Activated CD4-positive, CD25-positive, alpha-beta regulatory T cell treated with anti-CD3 and anti-CD28 coated beads, Interleukin-2, amount 50 U/mL, for 24 hours (primary cell): Measurements from ENCODE around the gene SNRNP35.
"Not testable (repeated sequence)": the region's sequence is repeated elsewhere in the genome, so short reads cannot be mapped to it uniquely, and the experiment has no call there.

Experiments
- ATAC-seq, 2 donors: fragments of 150-1000 bp; cut with Tn5 transposase; one replicate each; pipeline ENCODE4 v1.10.0; 2021; ENCODE audit warnings: mild to moderate bottlenecking in 1 of 2, moderate library complexity in 1 of 2

SNRNP35 gene

DNA sequence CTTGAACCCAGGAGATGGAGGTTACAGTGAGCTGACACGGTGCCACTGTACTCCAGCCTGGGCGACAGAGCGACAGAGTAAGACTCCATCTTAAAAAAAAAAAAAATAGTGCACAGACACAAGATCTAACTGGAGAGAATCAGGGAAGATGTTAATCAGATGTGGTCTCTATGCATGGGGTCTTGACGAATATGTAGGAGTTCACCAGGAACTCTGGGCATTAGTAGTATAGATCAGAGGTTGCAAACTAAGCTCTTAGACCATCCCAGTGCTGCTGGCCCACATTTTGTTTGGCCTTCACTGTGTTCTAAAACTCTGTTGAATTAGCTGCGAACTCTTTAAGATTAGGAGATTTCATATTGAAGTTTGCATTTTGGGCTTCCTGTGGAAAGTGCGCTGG is 31.6 kb downstream of the SNRNP35 start:
- no peak for ATAC-seq

DNA sequence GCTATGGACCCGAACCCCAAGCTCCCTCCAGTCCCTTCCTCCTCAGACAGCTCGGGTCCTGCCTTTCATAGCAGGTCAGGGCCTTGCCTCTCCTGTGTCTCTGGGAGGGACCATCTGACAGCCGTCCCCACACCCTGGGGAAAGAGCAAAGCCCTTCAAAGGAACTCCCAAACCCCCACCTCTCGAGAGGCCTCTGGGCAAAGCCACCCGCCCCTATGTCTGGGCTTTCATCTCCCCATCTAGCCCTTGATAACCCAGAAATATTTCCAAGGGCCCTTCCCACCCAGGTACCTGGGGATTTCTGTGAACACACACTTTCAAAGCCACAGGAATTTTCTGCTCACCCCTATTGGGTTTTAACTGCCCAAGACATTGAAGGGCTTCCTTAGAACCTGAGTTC is 32.1 kb downstream of the SNRNP35 start:
- ATAC-seq, result no peak

GRCh38 chr12:123491056-123491455 is 33.1 kb downstream of the SNRNP35 start:
- no peak for ATAC-seq

DNA sequence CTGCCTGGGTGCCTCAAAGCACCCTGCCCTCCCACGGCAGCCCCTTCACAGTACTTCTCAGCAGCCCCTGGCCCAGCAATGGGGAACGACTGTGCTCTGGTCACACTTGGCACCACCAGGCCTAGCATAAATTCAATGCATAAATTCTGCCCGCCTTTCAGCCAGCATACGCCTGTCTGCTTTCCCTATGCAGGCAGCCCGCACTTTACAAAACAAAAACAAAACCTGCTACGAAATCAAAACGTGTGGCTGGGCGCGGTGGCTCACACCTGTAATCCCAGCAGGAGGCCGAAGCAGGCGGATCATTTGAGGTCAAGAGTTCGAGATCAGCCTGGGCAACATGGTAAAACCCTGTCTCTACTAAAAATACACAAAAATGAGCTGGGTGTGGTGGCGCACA is 33.5 kb downstream of the SNRNP35 start:
- no peak for ATAC-seq

- not testable (repeated sequence) for ATAC-seq
Measured at GRCh38 chr12:123492339-123493039, 34.5 kb downstream of the SNRNP35 start.

DNA sequence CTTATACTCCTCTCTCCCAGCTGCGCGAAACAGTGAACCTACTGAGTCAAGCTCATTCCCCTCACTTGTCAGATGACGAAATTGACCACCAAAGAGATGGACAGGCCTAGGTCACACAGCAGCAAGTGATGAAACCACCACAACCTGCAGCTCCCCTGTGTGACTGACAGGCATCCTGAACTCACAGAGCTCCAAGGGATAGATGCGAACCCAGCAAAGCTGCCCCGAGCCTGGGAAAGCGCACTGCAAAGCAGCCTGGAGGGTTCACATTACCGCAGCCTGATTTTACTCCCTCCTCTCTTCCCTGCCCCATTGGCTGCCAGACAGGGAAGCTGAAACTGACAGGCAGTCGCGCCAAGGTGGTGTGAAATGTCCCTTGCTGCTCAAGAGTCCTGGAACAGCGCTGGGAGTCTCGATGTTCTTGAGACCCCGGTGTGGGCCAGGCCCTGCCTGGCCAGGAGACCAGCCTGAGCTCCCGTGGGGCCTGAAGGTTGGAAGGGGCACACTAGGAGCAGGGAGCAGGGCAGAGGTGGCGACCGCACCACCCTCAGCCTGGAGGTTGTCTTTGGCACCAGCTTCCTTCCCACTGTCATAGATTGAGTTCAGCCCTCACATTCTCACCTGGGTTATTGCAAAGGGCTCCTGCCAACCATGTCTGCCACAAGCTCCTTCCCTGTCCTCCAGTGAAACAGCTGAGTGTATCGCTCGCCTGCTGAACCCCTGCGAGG is 36.3 kb downstream of the SNRNP35 start:
- no peak for ATAC-seq

DNA sequence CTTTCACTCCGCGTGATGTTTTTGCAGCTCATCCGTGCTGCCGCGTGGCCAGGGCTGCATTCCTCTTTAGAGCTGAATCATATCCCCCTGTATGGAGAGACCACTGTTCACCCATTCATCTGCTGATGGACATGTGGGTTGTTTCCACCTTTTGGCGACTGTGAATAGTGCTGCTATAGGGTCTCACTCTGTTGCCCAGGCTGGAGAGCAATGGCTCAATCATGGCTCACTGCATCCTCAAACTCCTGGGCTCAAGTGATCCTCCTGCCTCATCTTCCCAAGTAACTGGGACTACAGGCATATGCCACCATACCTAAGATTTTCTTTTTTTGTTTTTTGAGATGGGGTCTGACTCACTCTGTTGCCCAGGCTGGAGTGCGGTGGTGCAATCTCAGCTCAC is 39.1 kb downstream of the SNRNP35 start:
- no peak for ATAC-seq

- no peak for ATAC-seq
Measured at GRCh38 chr12:123498126-123498825, 40.3 kb downstream of the SNRNP35 start.

DNA sequence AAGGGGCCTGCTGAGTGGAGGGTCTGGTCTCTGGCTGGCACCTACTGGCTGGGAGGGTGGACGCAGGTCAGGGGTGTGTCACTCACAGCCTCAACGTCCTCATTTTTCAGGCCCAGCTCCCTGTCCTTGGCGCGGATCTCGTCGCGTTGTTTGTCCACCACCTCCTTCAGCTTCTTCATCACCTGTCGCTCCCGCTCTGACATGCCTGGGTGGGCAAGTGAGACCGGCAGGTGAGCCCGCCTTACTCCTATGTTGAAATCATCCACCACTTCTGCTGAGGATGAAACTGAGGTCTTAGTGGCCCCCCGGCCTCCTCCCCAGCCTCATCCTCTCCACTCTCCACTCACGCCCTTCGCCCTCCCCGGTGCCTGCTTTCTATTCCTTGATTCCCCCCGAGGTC is 41.4 kb downstream of the SNRNP35 start:
- ATAC-seq, result no peak

DNA sequence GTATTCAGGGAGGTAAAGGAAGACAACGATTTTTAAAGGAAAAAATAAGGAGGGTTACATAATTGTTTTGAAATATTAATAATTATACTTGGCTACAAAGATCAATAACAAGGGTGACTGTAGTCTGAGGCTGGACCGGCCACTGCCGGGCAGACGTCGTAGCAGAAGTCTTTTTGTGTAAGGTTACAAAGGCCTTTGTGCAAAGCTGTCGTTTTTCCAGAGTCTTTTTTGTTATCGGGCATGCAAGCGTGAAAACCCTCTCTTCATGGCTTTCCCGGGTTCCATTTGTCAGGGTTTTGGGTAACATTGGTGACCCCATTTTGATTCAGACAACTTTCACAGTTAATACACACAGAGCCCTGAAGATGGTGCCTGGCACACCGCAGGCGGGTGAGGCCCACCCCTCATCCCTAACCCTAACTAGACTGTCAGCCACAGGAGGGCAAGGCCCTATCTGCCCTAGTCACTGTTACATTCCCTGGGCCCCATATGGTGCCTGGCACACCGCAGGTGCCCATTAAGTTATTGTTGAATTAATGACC is 44.3 kb downstream of the SNRNP35 start:
- ATAC-seq, result no peak

DNA sequence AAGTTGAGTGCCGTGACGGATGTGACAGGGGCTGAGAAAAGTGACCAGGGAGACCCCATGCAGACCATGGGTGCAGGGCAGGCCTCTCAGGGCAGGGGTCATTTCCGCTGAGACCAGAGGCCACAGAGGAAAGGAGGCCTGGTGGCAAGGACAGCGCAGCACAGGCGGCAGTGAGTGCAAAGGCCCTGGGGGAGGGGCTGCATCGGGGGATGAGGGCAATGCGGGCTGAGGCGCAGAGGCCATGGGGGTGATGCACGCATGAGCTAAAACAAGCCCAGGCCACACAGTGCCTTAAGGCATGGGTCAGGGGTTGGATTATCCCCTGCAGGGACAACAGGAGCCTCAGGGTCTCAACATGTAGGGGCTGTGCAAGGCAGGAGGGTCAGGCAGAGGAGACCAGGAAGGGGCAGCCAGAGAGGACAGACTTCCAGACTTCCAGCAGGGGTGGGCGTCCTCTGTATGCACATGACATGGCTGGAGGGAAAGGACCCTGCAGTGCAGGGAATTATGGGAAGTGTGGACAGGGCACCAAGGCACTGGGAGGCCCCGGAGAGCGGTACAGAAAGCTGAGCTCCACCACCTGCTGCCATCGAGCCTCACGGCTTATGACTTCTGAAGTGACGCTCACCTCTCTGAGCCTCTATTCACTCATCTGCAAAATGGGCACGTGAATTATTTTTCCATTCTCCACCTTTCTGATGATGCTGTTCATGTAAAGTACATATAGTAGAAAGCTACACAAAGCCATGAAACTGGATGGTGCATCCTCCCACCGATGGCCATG is 48.3 kb downstream of the SNRNP35 start:
- no peak for ATAC-seq

GRCh38 chr12:123506843-123507236 is 48.9 kb downstream of the SNRNP35 start:
- no peak for ATAC-seq

- ATAC-seq, result no peak
Measured at GRCh38 chr12:123512838-123513665, 55.1 kb downstream of the SNRNP35 start.

- ATAC-seq, result no peak
Measured at GRCh38 chr12:123513805-123514204, 55.9 kb downstream of the SNRNP35 start.

GRCh38 chr12:123514582-123515221 is 56.8 kb downstream of the SNRNP35 start:
- not testable (repeated sequence) for ATAC-seq

- ATAC-seq, result no peak
Measured at GRCh38 chr12:123516216-123516780, 58.4 kb downstream of the SNRNP35 start.
